ENCODE results near the gene HOXC4. TPM values are rescaled to one million over a fixed set of nuclear protein-coding genes. Genes with fewer than 3 reads are reported as not detected.

HOXC4 gene
- total and polyA plus RNA-seq, 10 of the 15 experiments (the other 5 are each of a cell fraction or from before 2014, with no cell fraction given) = 1.0 to 11.4 (median 4.2) TPM

DNA sequence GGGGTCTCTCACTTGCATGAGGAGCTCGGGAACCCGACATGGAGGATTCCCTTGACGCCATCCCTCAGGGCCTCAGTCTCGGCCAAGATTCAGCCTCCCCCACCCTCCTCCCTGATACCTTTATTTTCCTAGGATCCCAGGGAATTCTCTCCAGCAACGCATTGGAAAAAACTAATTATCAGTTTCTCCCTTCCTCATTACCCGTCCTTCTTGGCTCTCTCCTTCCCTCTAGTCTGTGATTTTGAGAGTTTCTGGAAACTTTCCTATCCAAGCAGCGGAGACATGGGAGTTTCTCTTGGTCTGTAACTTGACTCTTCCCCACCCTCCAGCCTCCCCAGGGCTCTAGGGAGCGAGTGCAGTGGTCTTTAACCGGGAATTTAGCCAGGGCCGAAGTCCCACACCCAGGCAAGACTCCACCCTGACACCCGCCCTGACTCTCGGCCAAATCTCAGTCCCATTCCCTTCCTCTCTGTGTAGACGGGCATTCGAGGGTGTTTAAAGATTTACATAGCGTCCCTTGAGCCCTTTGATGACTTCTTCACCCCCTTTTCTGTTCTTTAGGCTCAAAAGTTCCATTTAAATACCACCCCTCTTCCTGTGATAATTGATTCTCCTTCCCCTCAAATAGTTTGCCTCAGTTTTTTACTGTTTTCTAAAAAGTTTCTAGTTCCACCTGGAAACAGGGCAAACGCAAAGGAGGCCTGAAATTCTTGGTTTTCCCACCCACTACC, 14.1 kb upstream of the HOXC4 start (continued):
- no peak for TF ChIP-seq NBN (IDR thresholded peaks at IDR 0.05)
- TF ChIP-seq HDGF (IDR thresholded peaks at IDR 0.05) = no peak
- no peak for TF ChIP-seq ESRRA (IDR thresholded peaks at IDR 0.05; ENCODE audit: low read length)
- TF ChIP-seq, protein P1, sequence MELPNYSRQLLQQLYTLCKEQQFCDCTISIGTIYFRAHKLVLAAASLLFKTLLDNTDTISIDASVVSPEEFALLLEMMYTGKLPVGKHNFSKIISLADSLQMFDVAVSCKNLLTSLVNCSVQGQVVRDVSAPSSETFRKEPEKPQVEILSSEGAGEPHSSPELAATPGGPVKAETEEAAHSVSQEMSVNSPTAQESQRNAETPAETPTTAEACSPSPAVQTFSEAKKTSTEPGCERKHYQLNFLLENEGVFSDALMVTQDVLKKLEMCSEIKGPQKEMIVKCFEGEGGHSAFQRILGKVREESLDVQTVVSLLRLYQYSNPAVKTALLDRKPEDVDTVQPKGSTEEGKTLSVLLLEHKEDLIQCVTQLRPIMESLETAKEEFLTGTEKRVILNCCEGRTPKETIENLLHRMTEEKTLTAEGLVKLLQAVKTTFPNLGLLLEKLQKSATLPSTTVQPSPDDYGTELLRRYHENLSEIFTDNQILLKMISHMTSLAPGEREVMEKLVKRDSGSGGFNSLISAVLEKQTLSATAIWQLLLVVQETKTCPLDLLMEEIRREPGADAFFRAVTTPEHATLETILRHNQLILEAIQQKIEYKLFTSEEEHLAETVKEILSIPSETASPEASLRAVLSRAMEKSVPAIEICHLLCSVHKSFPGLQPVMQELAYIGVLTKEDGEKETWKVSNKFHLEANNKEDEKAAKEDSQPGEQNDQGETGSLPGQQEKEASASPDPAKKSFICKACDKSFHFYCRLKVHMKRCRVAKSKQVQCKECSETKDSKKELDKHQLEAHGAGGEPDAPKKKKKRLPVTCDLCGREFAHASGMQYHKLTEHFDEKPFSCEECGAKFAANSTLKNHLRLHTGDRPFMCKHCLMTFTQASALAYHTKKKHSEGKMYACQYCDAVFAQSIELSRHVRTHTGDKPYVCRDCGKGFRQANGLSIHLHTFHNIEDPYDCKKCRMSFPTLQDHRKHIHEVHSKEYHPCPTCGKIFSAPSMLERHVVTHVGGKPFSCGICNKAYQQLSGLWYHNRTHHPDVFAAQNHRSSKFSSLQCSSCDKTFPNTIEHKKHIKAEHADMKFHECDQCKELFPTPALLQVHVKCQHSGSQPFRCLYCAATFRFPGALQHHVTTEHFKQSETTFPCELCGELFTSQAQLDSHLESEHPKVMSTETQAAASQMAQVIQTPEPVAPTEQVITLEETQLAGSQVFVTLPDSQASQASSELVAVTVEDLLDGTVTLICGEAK (IDR thresholded peaks at IDR 0.05; ENCODE audit: borderline replicate concordance) = no peak
- no peak for TF ChIP-seq RB1 (IDR thresholded peaks at IDR 0.05; ENCODE audit: borderline replicate concordance)
- TF ChIP-seq, protein P2, sequence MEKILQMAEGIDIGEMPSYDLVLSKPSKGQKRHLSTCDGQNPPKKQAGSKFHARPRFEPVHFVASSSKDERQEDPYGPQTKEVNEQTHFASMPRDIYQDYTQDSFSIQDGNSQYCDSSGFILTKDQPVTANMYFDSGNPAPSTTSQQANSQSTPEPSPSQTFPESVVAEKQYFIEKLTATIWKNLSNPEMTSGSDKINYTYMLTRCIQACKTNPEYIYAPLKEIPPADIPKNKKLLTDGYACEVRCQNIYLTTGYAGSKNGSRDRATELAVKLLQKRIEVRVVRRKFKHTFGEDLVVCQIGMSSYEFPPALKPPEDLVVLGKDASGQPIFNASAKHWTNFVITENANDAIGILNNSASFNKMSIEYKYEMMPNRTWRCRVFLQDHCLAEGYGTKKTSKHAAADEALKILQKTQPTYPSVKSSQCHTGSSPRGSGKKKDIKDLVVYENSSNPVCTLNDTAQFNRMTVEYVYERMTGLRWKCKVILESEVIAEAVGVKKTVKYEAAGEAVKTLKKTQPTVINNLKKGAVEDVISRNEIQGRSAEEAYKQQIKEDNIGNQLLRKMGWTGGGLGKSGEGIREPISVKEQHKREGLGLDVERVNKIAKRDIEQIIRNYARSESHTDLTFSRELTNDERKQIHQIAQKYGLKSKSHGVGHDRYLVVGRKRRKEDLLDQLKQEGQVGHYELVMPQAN (conservative IDR thresholded peaks at IDR 0.05) = no peak
- TF ChIP-seq NFIC (IDR thresholded peaks at IDR 0.05; ENCODE audit: low read depth, low read length) = no peak
- TF ChIP-seq MYB (IDR thresholded peaks at IDR 0.05; ENCODE audit: borderline replicate concordance, low read depth, low read length) = no peak
- no peak for TF ChIP-seq BCL11A (IDR thresholded peaks at IDR 0.05; ENCODE audit: low read depth, low read length)
- TF ChIP-seq, protein P3, sequence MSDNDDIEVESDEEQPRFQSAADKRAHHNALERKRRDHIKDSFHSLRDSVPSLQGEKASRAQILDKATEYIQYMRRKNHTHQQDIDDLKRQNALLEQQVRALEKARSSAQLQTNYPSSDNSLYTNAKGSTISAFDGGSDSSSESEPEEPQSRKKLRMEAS (IDR thresholded peaks at IDR 0.05; ENCODE audit: low read depth, low read length) = no peak
- no peak for TF ChIP-seq SMAD5 (IDR thresholded peaks at IDR 0.05; ENCODE audit: low read depth)
- TF ChIP-seq SP1 (IDR thresholded peaks at IDR 0.05; ENCODE audit: low read depth, low read length) = no peak

Data from GM12878 (cell line).